ENCODE measurements around the gene NCAPG2. TPM values are rescaled to one million over a fixed set of nuclear protein-coding genes. Genes with fewer than 3 reads are reported as not detected.

Gene NCAPG2
- total RNA-seq, 2 donors from 2014 or later, result 6.4 to 8.6 TPM

GRCh38 chr7:158734861-158735260, 30.3 kb upstream of the NCAPG2 start:
- DNase-seq (no peak), ATAC-seq (no peak)
- intact Hi-C loops (cut with DNase I), result no loop called here

DNA sequence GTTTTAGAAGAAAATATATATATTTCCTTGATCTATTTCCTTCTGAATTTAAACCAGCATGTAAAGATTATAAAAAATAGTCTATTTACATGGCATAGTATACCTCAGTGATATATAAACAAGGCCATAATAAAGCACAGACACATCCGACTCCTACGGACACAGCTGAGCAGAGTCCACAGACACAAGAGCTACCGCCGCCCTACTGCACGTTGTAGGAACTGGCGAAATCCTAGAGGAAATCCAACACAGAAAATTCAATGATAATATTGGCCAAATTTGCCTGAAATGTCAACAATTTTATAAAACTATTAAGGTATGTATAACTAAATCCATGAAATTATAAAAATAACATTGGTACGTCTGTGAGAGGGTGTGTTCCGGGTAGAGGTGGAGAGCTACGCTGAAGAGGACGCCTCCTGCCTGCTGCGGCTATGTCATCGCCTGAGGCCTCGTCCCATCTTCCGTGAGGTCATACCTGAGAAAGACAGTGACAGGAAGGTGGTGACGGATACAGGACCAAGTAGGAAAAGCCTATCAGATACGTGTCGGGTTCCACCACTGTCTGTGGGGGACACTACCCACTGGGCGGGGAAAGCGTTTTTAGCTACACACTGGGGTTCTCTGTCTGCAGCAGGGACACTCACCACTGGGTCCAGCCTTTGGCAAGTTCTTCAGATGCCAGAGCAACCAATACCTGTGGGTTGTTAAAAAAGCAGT, 29.3 kb upstream of the NCAPG2 start:
- ATAC-seq (no peak), DNase-seq (no peak)
- intact Hi-C loops (cut with DNase I), result no loop called here

DNA sequence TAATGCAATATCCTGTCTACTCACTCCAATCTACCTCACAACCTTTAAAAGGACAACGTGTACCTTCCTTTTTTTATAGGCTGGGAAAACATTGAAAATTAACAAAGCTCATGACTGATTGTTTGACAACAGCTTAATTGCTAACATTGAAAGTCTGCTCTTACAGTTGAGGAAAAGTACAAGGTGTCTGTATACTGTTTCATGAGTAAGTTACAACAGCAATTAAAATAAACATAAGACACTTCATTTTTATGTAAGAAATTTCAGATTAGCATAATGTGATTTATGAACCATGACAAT, 28.6 kb upstream of the NCAPG2 start:
- ATAC-seq (no peak), DNase-seq (no peak)
- intact Hi-C loops (cut with DNase I), result no loop called here

GRCh38 chr7:158732494-158733219, 28.1 kb upstream of the NCAPG2 start:
- intact Hi-C loops (cut with DNase I), result no loop called here
- DNase-seq (no peak), ATAC-seq (no peak)

- DNase-seq (no peak), ATAC-seq (no peak)
- intact Hi-C loops (cut with DNase I), result no loop called here
Observed at GRCh38 chr7:158731761-158732160, 27.2 kb upstream of the NCAPG2 start.

DNA sequence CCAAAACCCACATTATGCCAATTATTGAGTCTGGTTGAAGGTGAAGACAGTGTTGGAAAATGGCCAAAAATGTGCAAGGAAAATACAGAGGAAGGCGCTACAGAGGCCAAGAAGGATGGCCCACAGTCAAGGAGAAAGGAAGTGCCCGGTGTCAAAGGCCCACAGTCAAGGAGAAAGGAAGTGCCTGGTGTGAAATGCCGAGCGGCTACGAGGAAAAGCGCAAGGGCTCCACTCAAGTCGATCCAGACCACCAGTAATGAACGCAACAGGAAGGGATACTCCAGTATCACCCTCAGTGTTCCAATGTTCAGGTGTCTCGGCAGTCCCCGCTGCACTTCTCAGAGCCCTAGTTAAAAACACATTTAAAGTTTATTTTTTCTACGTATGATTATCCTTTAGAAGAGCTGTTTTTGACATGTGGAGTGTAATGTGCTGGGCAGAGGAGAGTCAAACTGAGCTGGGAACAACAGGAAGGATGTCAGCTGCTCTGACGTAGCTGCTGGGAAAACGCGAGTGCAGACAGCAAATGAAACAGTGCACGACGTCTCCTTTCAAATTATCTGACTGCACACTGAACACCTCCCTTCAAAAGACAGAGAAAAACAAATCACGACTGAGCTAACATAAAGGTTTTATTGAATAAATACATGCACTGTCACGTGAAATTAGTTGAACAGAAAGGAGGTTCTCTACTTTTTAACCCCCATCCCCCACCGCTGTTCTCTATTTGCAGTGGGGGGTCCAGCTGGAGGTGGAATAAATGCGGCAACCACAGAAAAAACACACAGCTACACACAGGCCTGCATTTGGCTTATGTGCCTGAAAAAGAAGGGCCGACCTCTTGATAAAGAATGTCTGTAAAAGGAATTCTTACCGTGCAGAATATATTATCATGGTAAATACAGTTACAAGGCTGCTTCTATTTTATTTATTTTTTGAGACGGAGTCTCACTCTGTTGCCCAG, 26.1 kb upstream of the NCAPG2 start:
- ATAC-seq (no peak), DNase-seq (no peak)
- intact Hi-C loops (cut with DNase I), result no loop called here

GRCh38 chr7:158729646-158730382, 25.2 kb upstream of the NCAPG2 start:
- DNase-seq (no peak), ATAC-seq (no peak)
- intact Hi-C loops (cut with DNase I), result no loop called here

DNA sequence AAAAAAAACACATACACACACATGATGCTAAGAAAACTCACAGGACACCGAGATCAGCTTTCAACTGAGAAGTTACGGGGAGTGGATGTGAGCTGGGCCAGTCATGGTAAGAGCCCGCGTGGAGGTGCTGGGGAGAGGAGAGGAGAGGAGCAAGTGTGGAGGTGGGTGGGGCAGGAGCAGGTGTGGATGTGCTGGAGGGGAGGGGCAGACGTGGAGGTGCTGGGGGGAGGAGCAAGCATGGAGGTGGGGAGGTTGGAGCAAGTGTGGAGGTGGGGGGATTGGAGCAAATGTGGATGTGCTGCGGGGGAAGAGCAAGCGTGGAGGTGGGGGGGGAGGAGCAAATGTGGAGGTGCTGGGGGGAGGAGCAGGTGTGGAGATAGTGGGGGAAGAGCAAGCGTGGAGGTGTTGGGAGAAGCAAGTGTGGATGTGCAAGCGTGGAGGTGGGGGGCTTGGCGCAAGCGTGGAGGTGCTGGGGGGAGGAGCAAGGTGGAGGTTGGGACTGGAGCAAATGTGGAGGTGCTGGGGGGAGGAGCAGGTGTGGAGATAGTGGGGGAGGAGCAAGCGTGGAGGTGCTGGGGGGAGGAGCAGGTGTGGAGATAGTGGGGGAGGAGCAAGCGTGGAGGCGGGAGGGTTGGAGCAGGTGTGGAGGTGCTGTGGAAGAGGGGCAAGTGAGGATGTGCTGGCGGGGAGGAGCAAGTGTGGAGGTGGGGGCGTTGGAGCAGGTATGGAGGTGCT, 24.5 kb upstream of the NCAPG2 start:
- intact Hi-C loops (cut with DNase I), result no loop called here
- ATAC-seq, result peak in 1 of 2 donors; percentile 21
- DNase-seq, result no peak

DNA sequence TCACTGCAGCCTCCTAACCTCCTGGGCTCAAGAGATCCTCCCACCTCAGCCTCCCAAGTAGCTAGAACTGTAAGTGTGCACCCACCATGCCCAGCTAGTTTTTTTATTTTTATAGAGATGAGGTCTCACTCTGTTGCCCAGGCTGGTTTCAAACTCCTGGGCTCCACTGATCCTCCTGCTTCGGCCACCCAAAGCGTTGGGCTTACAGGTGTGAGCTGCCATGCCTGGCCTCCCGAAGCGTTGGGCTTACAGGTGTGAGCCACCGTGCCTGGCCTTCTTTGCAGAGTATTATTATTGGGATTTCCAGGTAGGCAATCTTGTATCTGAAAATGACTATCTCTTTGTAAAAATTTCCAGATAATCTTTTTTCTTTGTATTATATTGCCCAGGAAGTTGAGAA, 23.1 kb upstream of the NCAPG2 start:
- intact Hi-C loops (cut with DNase I), result no loop called here
- no peak for ATAC-seq

GRCh38 chr7:158726277-158726807, 21.7 kb upstream of the NCAPG2 start:
- DNase-seq, result no peak
- intact Hi-C loops (cut with DNase I), result no loop called here
- ATAC-seq, result no peak

More for the DNA sequence above, 23.1 kb upstream of the NCAPG2 start:
- DNase-seq, result no peak

- DNase-seq (no peak), ATAC-seq (no peak)
- intact Hi-C loops (cut with DNase I), result no loop called here
Observed at GRCh38 chr7:158725506-158725800, 20.8 kb upstream of the NCAPG2 start.

GRCh38 chr7:158724658-158725505, 20.3 kb upstream of the NCAPG2 start:
- ATAC-seq, result no peak
- intact Hi-C loops (cut with DNase I), result no loop called here
- no peak for DNase-seq

- DNase-seq (no peak), ATAC-seq (no peak)
- intact Hi-C loops (cut with DNase I), result no loop called here
Observed at GRCh38 chr7:158723714-158724385, 19.2 kb upstream of the NCAPG2 start.

DNA sequence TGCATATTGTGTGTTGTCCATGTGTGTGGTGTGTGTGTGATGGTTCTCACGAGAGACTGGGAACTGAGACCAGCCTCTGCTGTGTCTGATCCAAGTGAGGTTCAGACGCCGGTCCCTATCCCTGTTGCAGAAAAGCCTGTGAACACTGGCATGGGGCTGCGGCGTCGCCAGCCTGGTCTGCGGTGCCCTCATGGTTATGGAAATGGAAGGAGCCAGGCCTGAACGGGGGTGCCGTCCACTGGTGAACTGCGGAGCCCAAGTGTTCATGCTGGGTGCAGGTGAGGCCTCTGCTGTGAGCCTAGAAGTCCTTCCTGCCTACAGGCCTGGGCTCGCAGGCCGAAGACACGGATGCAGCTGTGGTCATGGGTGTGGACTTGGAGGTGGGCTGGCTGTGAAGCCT, 18.7 kb upstream of the NCAPG2 start:
- DNase-seq (no peak), ATAC-seq (no peak)
- intact Hi-C loops (cut with DNase I), result no loop called here

GRCh38 chr7:158722574-158723237, 18.1 kb upstream of the NCAPG2 start:
- intact Hi-C loops (cut with DNase I), result no loop called here
- ATAC-seq, result no peak
- DNase-seq, result no peak

DNA sequence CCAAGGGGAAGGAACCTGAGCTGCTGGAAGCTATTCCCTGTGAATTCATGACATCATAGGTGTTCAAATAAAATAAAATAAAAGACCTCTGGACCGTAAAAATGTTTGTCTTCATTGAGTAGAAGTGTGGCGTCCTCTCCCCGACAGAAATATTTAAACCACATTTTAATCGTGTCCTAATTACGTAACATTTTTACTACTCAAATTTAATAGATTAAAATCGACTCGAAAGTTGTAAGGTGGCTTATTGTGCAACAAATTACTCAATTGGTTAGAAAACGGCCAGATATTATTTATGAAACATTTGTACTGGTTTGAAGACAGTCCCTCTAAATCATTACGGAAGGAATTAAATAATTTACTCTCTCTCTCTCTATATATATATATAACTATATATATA, 15.5 kb upstream of the NCAPG2 start:
- ATAC-seq (no peak), DNase-seq (no peak)
- intact Hi-C loops (cut with DNase I), result no loop called here

DNA sequence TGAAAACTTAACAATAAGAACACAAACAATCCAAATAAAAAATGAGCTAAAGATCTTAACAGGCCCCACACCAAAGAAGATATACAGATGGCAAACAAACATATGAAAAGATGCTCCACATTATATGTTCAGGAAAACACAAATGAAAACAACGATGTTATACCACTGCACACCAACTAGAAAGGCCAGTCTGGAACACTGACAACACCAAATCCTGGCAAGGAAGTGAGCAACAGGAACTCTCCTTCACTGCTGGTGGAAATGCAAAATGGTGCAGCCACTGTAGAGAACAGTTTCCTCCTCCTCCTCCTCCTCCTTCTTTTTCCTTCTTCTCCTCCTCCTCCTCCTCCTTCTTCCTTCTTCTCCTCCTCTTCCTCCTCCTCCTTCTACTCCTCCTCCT, 12.2 kb upstream of the NCAPG2 start:
- intact Hi-C loops (cut with DNase I), result no loop called here
- DNase-seq, result no peak

More for the DNA sequence above, 12.2 kb upstream of the NCAPG2 start:
- ATAC-seq, result no peak

Measured in left cardiac atrium (tissue), 4 donors.